Measurements from ENCODE around the gene TRPV4.

DNA sequence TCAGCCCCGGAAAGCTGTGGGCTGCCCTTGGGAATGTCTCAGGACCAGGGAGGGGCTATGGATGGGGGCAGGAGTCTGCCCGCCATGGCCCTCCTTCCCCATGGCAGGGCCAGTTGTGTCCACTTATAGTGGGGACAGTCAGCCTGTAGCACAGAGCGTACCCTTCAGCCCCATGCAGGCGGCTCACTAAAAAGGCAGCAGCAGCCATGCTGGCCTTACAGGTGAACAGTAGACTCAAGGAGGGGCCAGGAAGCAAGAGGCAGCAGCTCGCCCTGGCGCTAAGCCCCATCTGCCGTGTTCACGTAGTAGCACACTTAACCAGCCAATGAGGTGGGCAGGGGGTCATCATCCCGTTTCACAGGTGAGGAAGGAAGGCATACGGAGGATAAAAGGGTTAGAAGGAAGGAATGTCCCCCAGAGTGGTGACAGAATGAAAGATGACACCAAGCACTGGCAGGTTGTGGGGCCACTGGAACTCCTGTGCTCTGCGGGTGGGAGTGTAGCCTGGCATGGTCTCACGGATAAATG, 66.9 kb downstream of the TRPV4 start:
- TF ChIP-seq, protein P1, sequence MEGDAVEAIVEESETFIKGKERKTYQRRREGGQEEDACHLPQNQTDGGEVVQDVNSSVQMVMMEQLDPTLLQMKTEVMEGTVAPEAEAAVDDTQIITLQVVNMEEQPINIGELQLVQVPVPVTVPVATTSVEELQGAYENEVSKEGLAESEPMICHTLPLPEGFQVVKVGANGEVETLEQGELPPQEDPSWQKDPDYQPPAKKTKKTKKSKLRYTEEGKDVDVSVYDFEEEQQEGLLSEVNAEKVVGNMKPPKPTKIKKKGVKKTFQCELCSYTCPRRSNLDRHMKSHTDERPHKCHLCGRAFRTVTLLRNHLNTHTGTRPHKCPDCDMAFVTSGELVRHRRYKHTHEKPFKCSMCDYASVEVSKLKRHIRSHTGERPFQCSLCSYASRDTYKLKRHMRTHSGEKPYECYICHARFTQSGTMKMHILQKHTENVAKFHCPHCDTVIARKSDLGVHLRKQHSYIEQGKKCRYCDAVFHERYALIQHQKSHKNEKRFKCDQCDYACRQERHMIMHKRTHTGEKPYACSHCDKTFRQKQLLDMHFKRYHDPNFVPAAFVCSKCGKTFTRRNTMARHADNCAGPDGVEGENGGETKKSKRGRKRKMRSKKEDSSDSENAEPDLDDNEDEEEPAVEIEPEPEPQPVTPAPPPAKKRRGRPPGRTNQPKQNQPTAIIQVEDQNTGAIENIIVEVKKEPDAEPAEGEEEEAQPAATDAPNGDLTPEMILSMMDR (IDR thresholded peaks at IDR 0.05; ENCODE audit: insufficient read depth, low read depth, low read length) = no peak
- no peak for TF ChIP-seq EZH2 (IDR thresholded peaks at IDR 0.05; ENCODE audit: insufficient read depth, low read length)

All from astrocyte (in vitro differentiated cells and primary cell).